Ovary (tissue), 9 donors: Measurements from ENCODE around the gene DHRS1. TPM values are rescaled to one million over a fixed set of nuclear protein-coding genes. Genes with fewer than 3 reads are reported as not detected.

Experiments
- DNase-seq, 5 donors: peaks; one replicate each; pipeline ENCODE4 v3.0.0-alpha.2; 2019 to 2020
- H3K27ac ChIP-seq, 2 donors: fragments of 200-600 bp; one replicate each; pipeline versions ENCODE4 v1.5.1 to v1.8.0; 2019 to 2022
- H3K27me3 ChIP-seq: fragments of 200-600 bp; one replicate; pipeline ENCODE4 v1.8.0; 2022
- H3K36me3 ChIP-seq: fragments of 200-600 bp; sonication (generic); one replicate; pipeline ENCODE4 v1.5.1; 2019
- H3K4me1 ChIP-seq: one replicate; pipeline ENCODE4 v1.8.1; 2013; ENCODE audit warnings: mild to moderate bottlenecking, moderate library complexity; ENCODE audit not compliant: insufficient read depth
- H3K4me3 ChIP-seq: fragments of 200-600 bp; sonication (generic); one replicate; pipeline ENCODE4 v1.5.1; 2017
- H3K9me3 ChIP-seq, 2 donors: fragments of 200-600 bp in 1 of 2; sonication (generic) in 1 of 2; one replicate each; pipeline versions ENCODE4 v1.5.1 to v1.8.1; 2013 to 2019; ENCODE audit warnings: mild to moderate bottlenecking in 1 of 2, moderate library complexity in 1 of 2
- EP300 ChIP-seq: sonication (generic); formaldehyde crosslinking; IDR thresholded peaks from one replicate; pipeline ENCODE4 v1.6.1; 2017; ENCODE audit warnings: antibody characterized with exemption
- POLR2A ChIP-seq: fragments of 450-650 bp; IDR thresholded peaks from one replicate; pipeline ENCODE4 v1.6.1; 2017; ENCODE audit warnings: antibody characterized with exemption, mild to moderate bottlenecking, moderate library complexity
- WGBS, 3 donors: extraction: QIAGEN DNeasy Blood & Tissue Kit in 1 of 3; methylation state at CpG; one replicate each; pipeline versions ENCODE4 v1.1.5 to v1.1.7; 2013 to 2017; 5-methylcytosine and 5-hydroxymethylcytosine counted together
- intact Hi-C, 4 donors: fragments of 100-400 bp; cut with DNase I; formaldehyde crosslinking; loops; one replicate each; pipeline versions ENCODE4 v1.11.0 to v1.15.1; 2022 to 2023
- polyA plus RNA-seq, 2 donors: library from polyadenylated mRNA; stranded (reverse); fragments of 200-250 nt in 1 of 2; fragments of 350-450 nt in 1 of 2; fragmentation: Illumina TruSeq in 1 of 2; extraction: RNeasy Lipid Tissue Mini Kit (QIAGEN cat#74804) in 1 of 2; gene quantifications; one replicate each; pipeline ENCODE4 v1.2.3, GENCODE V29; 2013 to 2014
- total RNA-seq, 7 donors: library from RNA; depleted of rRNA in 2 of 7; stranded (reverse); fragments of >200 nt in 2 of 7; fragmentation: NEBNext Ultra II Directional in 3 of 7; extraction: Animal tissue kit (Norgen Biotek cat#: 25700) in 3 of 7; gene quantifications; one replicate each; pipeline versions ENCODE4 v1.1.0 to v1.2.4, GENCODE V29; 2016 to 2023
- TF ChIP-seq, protein P1 (sequence below), 3 donors: fragments of 450-650 bp in 2 of 3; fragments of 200-600 bp in 1 of 3; IDR thresholded peaks; one replicate each; pipeline versions ENCODE4 v1.5.1 to v1.8.0; 2016 to 2022; ENCODE audit warnings: antibody characterized with exemption in 3 of 3, mild to moderate bottlenecking in 1 of 3
- donor health status: DM: no; HTN: no; CAD: no; lungs with moderate emphysema.
- donor health status: DM: no; HTN: no; CAD: no.
- donor health status: Bipolar disorder and iron deficiency.
- donor health status: DM: yes; HTN: yes; CAD: no.
- donor health status: DM: no; HTN: no; CAD: no.
- donor health status: DM: yes; HTN: yes; CAD: no.

DHRS1 gene
- total and polyA plus RNA-seq, 9 donors = 12.8 to 35.6 (median 17.9) TPM

DNA sequence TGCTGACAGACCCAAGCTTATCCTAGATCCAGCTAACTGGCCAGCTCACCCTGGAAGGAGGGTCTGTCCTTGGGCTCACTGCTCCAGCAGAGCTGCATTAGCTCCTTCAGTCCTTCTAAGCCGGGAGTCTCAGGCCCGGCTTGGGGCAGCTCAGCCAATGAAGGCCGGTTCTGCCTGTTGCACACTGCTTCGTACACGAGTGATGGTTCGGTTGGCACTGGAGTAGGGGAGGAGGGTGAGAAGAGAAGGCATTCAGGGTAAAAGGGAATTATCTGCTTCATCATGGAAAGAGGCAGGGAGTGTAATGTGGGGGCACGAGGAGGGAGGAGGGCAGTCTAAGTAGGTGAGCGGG is 38.2 kb upstream of the DHRS1 start:
- no peak overlapping the region for H3K4me3 ChIP-seq
- no peaks in the 10 kb centered on the region for H3K9me3 ChIP-seq
- intact Hi-C loops = loop anchor here in 1 of 4 donors (5.0 kb wide), 1 partner anchor 340 kb away; no protein-coding TSS in a partner anchor
- no peaks in the 10 kb centered on the region for H3K27me3 ChIP-seq
- H3K27ac ChIP-seq = no peak overlapping the region
- 83 to 90% (median 88%) methylated on average over 8 of the region's 8 CpGs for WGBS, 3 donors
- no peak for DNase-seq
- no peaks in the 10 kb centered on the region for H3K4me1 ChIP-seq
- TF ChIP-seq POLR2A = no peak
- TF ChIP-seq EP300 = no peak
- TF ChIP-seq, protein P1, sequence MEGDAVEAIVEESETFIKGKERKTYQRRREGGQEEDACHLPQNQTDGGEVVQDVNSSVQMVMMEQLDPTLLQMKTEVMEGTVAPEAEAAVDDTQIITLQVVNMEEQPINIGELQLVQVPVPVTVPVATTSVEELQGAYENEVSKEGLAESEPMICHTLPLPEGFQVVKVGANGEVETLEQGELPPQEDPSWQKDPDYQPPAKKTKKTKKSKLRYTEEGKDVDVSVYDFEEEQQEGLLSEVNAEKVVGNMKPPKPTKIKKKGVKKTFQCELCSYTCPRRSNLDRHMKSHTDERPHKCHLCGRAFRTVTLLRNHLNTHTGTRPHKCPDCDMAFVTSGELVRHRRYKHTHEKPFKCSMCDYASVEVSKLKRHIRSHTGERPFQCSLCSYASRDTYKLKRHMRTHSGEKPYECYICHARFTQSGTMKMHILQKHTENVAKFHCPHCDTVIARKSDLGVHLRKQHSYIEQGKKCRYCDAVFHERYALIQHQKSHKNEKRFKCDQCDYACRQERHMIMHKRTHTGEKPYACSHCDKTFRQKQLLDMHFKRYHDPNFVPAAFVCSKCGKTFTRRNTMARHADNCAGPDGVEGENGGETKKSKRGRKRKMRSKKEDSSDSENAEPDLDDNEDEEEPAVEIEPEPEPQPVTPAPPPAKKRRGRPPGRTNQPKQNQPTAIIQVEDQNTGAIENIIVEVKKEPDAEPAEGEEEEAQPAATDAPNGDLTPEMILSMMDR (IDR thresholded peaks at IDR 0.05) = no peak
- no peaks in the 10 kb centered on the region for H3K36me3 ChIP-seq

DNA sequence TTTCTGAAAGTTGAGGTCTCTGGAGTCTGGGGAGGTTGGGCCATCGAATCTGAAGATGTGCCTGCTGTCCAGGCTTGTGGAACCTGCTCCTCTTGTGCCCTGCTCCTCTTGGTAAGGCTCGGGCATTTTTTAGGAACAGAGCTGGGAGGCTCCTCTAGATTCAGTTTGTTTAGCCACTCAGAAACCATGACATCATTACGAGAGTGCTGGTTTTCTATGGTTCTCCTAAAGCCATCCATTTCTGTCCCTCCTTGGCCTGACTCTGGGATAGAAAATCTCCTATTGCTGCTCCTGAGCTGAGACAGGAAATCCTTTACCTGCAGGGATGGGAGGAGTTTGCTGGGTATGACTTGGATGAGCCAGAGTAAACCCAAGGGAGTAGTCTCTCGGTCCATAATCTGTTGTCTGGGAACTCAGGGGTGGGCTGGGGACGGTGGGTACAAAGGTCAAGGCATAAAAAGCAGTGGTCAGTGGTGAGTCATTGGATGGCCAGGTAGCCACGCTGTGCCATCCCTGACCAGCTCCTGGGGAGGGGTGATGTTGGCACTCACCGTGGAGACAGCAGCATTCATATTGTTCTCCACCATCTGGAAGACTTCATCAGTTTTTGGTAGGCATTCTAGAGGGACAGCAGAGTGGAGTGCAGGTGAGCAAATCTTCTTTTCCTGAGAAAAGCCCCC is 37.7 kb upstream of the DHRS1 start:
- Histone ChIP-seq H3K36me3 (no peaks in the 10 kb centered on the region), H3K4me3 (no peak overlapping the region), H3K27me3 (no peaks in the 10 kb centered on the region), H3K27ac (no peak overlapping the region), H3K9me3 (no peaks in the 10 kb centered on the region), H3K4me1 (peaks cover under 1% of the 10 kb centered on the region)
- no peak for DNase-seq
- intact Hi-C loops = loop anchor here in 1 of 4 donors (5.0 kb wide), 1 partner anchor 340 kb away; no protein-coding TSS in a partner anchor
- 82 to 91% (median 88%) methylated on average over 7 of the region's 7 CpGs for WGBS, 3 donors
- TF ChIP-seq EP300 = no peak
- no peak for TF ChIP-seq POLR2A
- TF ChIP-seq, protein P1 (IDR thresholded peaks at IDR 0.05) = no peak

DNA sequence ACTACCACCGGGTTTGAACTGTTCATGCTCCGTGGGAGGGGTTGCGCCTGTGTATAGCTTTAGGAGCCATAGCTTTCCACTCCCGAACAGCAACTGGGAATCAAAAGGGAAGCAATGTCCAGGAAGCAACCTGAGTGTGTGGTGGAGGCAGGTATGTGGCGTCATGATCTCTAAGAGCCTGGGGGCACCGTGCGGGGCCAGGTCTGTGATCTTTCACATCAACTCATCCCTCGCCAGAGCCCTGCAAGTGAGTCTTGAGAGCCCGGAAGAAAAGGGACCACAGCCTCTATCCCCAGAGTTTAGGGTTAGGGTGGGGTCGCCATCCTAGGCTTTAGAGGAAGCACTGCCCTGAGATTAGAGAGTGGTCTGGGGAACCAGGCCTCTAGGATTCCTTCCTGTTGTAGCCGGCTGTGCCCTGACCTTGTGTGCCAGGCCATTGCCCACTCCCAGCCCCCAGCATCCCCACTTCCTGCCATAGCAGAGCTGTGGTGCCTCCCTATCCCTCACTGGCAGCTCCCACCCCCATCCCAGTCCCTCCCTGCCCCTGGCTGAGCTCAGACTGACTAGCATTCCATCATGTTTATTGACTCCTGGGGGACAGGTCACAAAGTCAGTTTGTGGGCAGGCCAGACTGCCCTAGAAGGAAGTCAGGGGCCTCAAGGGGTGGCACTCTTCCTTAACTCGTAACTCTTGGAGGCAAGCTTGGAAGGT is 36.0 kb upstream of the DHRS1 start:
- no peaks in the 10 kb centered on the region for H3K9me3 ChIP-seq
- H3K36me3 ChIP-seq = no peaks in the 10 kb centered on the region
- H3K27me3 ChIP-seq = no peaks in the 10 kb centered on the region
- H3K4me3 ChIP-seq = no peak overlapping the region
- TF ChIP-seq EP300 (no peak), POLR2A (no peak)
- TF ChIP-seq, protein P1 (IDR thresholded peaks at IDR 0.05) = no peak
- no peak for DNase-seq
- H3K27ac ChIP-seq = no peak overlapping the region
- 74 to 77% (median 77%) methylated on average over 12 of the region's 12 CpGs for WGBS, 3 donors
- peaks cover 5% of the 10 kb centered on the region for H3K4me1 ChIP-seq
- intact Hi-C loops = loop anchor here in 1 of 4 donors (5.0 kb wide), 1 partner anchor 342 kb away; no protein-coding TSS in a partner anchor

DNA sequence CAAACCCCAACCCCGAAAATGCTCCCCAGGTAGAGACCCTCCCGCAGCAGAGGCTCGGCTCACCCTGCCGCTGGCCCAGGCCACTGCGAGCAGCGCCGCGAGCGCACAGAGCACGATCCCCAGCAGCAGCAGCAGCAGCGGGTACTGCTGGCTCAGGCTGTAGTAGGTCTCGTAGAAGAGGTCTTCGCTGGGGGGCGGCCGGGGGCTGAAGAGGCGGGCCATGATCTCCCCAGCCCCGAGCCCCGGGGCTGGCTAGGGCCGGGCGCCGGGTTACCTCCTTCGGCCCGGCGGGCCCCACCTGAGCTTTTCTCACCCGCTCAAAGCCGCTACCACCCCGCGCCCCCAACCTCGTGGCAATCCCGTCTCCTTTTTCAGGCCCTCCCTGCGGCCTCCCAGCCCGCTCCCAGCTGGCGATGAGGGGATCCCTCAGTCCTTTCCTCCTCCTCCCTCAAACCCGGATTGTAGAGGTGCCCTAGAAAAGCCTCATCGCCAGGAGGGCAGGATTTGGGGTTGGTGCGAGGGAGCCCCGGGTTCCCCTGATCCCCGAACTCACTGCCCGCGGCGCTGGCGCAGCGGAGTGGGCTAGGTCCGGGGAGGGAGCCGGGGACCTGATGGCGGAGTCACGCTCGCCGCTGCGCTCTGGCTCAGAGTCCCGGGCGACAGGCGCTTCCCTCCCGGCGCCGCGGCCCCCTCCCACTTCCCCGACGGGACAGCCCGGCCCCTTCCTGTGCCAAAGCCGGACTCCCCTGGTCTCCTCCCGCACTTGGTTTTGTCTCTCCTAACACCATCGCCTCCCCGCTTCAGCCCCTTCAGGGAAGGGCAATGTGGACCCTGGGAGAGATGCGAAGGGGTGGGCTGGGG is 35.1 kb upstream of the DHRS1 start, which contains the start of gene ADCY4:
ADCY4 (minus strand) TSS at position 641 of the 861 bp plus-strand sequence; CDS start at position 222, 419 bp downstream.
- Histone ChIP-seq H3K4me3 (peak within 1 kb of the TSS; percentile 17), H3K9me3 (no peaks in the 10 kb centered on the region), H3K4me1 (peaks cover 5% of the 10 kb centered on the region), H3K36me3 (no peaks in the 10 kb centered on the region), H3K27ac (peak within 1 kb of the TSS in 1 of 2 donors; percentile 13), H3K27me3 (no peaks in the 10 kb centered on the region)
- DNase-seq = peak in 1 of 5 donors; percentile 39
- WGBS, 3 donors = 4 to 8% (median 5%) methylated on average over 58 to 65 of the region's 65 CpGs
- TF ChIP-seq POLR2A (no peak), EP300 (no peak)
- TF ChIP-seq, protein P1 (IDR thresholded peaks at IDR 0.05) = no peak
- intact Hi-C loops = loop anchor here in 3 of 4 donors (5.0 kb wide), 3 partner anchors 98 to 343 kb away; no protein-coding TSS in a partner anchor
